Hematopoietic multipotent progenitor cell treated with erythropoietin and hydrocortisone succinate and interleukin-3 and kit ligand, for 15 days (in vitro differentiated cells): ENCODE results near the gene SSRP1.

Experiments
- DNase-seq: peaks from one replicate; pipeline ENCODE4 v3.0.0-alpha.2; 2015; ENCODE audit warnings: low spot score

Gene SSRP1

DNA sequence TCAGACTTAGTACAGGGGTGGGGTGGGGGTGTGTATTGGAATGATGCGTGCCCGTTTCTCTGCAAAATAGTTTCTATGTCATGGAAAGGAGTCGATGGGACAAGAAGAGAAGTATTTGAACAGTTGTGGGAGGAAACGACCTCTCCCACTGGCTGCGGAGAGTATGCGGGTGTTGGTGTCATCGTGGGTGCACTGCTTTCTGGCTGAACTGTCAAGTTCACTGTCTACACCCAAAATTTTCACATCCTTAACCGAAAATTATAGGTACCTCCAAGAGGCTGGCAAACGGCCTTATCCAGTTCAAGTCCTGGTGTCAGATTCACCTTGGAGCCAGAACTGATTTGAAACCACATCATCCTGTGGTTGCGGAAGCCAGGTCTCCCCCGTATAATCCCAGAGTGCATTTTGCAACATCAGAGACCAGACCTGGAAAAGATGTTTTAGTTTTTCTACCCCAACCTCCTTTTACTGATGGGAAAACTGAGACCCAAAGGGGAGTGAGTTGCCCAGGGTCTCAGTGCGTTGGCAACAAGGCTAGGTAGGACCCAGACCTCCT lies 497 bp upstream of the SSRP1 start:
- DNase-seq = no peak

DNA sequence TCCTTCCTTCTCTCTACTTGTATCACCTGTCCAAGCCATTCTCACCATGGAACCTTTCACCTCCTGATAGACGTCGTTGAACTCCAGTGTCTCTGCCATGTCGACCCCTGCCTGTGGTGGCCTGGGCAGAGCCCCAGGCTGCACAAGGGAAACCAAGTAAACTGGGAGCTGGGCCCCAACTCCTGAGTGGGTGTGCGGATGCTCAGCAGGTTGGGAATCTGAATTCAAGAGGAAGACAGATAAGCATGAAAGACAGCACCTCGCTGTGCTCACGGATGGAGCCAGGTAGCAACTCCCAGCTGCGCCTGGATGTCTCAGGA lies 709 bp downstream of the SSRP1 start:
- DNase-seq = no peak

DNA sequence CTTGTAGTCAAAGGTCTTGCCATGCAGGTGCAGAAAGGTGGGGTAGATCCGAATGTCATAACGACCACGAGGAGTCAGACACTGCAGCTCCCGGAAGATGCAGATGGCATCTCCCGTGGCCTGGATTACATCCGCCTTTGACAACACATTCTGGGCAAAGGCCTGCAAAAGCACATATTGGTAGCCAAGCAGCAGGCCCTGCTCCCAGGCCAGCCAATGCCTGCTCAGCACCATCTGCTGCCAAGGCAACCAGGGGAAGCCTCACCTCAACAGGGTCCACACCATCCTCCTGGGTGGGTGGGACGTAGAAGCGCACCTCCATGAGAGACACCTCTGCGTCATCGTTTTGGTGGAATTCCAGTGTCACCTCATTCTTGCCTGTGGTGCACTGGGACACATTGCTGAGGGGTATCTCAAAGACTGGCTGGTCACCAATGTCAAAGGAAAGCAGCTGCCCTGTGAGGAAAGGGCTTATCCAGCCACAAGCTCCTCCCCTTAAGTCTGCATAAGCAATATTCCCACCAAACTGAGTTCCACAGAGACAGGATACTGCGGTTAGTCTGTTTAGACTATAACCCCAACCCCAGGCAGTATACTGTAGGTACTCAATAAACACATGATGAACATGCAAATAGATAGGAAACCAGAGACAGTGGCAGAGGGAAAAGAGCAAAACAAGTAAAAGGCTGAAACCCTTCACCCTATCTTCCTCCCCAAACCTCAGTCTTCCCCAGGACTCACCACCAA lies 2.8 kb downstream of the SSRP1 start:
- DNase-seq = no peak

DNA sequence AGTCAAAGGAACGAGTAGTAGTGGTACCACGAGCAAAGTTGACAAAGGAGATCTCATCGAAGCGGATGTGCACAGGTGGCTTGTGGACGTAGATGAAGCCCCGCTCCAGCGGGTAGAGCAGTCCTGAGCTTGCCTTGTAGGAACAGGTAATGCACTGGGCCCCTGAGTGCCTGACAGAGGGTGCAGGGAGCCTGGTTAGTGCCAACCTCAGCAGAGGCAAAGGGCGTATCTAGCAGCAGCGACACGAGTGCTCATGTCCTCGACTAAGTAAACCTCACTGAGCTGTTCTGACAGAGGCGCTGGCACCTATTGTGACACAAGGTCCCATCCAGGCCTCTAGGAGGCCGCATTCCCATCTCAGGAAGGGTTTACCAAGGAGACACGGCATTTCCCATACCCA lies 4.0 kb downstream of the SSRP1 start:
- DNase-seq = no peak

DNA sequence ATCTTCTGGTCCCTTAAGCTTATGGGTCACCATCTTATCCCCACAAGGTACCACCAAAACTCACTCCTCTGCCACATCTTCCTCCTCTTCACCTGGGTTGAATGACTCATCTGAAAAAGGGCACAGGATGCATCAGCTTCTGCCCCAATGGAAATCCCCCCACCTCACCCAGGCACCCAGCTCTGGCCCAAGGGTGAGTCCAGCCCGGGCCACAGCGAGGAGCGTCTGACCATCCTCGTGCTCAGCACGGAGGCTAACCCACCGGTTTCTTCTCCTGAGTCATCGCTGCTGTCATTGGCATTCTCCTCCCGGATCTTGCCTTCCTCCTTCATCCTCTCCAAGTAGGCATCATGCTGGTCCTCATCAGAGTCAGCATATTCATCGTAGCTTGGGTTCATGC lies 5.7 kb downstream of the SSRP1 start:
- DNase-seq = no peak

DNA sequence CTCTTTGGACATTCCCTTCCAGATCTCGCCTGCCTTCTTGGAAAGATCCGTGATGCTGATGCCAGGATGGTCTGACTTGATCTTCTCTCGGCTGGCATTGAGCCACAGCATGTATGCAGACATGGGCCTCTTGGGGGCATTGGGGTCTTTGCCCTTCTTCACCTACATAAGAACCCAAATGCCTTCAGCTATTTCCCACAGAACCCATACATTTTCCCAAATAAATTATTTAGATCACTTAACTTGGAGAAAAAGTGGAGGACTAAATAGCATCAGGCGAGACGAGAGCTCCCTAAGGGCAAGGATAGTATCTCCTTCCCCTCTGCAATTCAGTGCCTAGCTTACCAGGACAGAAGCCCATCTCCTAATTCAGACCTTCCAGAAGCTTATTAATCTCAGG lies 8.0 kb downstream of the SSRP1 start:
- no peak for DNase-seq

DNA sequence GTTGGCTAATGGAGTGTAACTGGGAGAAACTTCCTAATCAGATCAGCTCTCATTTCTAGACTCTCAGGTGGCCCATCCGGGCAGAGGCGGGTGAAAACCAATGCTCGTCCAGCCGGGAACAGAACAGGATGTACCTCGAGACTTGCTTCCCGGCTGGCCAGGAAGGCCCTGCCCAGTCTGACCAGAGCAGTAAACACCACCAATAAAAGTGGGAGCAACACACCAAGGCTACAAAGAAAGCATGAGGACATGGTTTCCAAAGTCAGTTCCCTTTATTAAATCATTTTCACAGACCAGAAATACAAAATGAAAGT lies 10.0 kb downstream of the SSRP1 start:
- no peak for DNase-seq

DNA sequence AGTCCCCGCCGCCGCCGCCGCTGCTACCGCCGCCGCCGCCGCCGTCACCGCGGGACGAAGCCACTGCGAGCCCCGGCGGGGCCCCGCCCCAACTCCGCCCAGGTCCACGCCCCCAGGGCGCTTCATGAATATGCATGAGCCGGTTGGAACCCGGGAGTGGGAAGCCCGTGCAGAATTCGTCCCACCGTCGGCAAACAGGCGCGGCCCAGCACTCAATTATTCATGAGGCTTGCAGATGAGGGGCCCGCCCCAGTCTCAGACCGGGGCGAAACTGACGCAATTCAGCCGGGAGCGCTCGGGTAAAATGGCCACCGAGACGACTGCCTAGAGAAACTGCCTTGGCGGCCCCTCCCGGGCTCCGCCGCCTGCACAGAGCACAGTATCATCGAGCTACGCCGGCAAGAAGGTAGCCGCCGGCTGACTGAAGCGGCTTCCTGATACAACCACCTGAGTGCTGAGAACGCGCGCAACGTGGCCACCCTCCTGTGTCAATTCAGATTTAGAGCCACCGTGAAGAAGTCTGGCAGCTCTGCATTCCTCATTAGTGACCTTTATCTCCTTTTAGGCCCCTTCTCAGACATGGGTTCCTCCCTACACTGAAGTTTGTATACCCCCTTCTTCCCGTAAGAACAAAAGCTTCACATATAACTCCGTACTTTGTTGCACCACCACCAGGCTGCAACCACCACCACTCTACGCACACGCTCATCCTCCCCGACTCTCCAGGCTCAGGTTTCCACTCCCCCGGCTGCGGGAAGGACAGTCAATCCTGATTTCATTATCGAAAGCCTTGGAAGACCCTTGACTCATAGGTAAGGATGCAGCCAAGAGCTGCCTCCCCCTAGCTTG lies 10.6 kb downstream of the SSRP1 start, which contains the start of gene TNKS1BP1:
TSS of gene TNKS1BP1 (minus strand) at position 67 of the 849 bp plus-strand sequence. CDS start 3,067 bp downstream, outside the sequence.
- peak; percentile 90 for DNase-seq

DNA sequence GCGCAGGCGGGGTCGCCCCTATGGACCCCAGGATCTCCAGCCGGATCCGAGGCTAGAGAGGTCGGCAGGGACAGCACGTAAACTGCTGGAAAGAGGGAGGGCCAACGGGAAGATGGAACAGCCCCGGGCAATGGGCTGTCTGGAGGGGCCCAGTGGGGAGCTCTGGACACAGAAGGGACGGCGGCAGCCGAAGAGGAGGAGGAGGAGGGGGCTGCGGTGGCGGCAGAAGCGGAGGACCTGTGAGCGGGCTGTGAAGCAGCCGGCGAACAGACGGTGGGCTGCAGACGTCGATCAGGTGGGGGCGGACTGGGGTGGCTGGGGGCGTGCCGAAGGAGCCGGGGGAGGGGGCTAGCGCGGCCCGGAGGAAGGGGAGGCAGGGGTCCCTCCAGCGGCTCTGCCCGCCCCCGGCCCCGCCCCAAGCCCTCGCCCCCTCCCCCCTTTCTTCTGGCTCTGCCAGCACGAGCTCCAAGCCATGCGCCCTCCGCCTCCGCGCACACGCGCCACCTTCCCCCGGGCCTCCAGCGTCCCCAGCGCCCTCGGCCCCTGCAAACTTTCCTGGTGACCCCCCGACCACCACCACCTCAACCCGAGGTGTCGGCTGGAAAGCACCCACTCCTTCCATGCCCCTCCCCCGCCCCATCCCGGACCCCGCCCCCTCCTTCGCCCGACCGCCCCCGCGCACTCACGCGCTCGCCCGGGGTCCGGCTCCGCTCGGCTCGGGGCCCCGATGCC lies 11.4 kb downstream of the SSRP1 start:
- DNase-seq = no peak

DNA sequence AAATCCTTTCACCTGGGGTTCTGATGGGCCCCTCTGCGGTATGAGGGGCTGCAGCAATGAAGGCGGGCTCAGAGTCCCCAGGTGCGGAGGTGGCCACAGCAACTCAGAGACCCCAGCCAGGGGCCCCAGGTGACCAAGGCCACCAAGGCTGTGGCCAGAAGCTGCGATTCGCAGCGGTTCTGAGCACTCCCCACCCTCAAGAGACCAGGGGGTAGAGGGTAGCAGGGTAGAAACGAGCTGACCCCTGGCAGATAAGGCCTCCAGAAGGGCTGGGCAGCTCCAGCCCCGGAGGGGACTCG lies 11.9 kb downstream of the SSRP1 start:
- no peak for DNase-seq

DNA sequence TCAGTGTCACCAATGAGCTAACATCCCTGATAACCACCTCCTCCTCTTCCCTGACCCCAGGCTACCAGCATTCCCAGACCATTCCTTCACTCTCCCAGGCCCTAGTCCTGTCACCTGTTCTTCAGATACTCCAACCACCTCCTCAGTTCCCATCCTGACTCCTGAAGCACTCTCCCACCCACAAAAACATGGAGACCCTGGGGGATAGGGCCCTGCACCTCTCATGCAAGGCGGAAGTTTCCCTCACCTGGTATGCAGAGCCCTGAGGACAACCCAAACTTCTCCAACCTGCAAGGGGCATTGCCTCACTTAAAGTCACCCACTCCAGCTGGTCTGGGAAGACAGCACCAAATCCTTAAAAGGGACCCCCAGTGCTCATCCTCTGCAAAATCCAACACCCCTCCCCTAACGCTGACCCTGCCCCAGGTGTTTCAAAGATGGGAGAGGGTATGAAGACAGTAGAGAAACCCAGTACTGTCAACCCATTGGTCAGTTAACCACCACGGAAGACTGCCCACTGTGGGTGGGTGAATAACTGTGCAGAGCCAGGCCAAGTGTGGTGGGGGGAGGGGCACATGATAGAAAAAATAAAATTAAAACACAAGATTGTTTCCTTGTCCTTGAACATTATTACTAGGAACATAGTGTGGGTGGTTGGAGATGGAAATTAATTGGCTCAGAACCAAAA lies 12.4 kb downstream of the SSRP1 start:
- no peak for DNase-seq

DNA sequence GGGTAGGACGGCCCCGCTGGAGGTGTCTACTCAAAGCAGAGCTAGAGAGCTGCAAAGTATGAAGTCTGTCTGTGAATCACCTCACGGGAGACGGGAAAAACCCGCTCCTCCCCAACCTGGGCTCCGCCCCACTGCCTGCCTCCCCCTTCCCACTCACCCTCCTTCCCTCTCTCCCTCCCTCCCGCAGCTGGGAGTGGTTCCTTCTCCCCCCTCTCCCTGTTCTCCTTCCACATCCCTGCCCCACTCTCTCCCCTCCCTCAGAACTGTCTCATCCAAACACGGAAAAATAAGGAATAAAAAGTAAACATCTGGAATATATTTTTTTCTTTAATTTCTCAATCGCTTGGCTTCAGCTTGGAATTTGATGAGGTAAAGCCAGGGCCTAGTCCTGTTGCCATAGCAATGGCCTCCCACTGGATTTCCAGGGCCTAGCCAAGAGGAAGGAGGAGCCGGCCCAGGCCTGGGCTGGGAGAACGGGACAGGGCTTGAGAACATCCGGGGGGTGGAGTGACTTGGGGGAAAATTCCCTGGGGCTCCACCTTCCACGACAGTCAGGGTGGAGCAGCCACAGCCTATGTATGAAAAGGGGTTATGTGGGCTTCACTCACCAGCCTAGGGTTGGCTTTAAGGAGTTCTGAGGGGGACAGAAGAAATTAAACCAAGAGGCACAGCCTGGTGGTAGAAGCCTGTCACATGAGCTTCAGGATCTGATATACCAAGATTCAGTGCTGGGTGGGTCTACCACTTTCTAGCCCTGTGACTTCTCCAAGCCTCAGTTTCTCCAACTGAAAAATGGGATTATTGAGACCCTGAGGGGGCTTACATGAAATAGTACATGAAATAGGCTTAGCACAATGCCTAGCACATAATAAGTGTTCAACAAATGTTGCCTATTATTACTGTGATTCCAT lies 13.2 kb downstream of the SSRP1 start:
- no peak for DNase-seq

DNA sequence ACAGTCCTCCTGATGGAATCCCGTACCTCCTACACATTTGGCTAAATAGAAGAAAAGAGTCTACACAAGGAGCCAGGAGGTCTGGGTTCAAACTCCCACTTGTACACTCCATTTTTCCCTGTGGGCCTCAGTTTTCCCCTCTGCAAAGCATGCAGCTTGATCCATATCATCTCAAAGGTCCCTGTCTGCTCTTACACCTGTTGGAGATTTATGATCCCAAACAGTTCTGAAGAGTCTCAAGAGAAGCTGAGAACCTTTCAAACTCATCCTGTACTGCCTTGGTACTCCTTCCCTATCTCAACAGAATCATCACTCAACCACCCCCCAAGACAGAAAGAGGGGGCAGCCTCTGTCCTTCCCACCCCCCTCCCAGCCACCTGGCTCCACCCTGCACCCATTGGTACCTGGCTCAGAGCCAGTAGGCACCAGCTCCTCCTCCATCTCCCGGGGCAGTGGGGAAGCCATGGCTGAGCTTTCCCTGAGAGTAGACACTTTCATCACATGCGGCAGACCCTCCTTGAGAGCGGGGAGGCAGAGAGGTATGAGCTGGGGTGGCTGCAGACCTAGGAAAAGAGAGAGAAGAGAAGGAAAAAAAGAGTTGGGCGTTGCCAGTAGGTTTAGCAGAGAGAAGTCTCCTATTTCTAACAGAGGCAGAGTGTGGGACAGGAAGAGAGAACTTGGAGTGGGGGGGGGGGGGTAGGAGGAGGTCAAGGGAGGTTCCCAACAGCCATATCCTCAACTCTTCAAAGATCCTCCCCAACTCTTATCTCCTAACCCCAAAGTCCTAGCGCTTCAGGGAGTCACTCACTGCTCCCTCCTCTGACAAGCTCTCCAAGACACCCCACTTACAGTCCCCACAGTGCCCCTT lies 14.1 kb downstream of the SSRP1 start:
- peak; percentile 42 for DNase-seq

DNA sequence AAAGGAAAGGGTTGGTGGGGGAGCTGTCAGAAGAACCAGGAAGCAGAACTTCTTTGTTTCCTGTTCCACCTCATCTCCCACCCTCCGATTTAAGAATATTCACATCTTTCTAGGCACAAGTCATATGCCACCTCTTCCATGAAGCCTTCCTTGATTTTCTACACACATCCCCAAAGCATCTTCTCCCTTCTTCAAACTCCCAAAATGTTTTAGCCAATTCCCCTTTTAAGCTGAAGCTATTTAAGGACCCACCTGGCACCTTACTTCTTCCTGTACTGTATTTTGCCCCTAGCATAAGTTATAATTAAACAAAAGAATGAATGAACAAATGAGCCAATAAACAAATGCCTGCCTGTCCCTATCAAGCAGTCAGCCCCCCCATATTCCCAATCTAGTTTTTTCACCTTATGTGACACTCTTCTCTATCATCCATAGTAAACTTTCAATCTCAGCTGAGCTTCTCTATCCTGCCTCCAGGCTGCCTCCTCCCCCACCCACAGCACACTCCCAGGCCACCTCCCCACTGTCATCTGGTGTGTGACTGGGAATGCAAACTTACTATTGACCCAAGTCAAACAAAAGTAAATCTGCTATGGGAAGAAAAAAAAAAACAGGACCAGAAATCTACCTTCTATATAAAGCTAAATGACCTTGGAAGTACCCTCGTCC lies 14.8 kb downstream of the SSRP1 start:
- no peak for DNase-seq

DNA sequence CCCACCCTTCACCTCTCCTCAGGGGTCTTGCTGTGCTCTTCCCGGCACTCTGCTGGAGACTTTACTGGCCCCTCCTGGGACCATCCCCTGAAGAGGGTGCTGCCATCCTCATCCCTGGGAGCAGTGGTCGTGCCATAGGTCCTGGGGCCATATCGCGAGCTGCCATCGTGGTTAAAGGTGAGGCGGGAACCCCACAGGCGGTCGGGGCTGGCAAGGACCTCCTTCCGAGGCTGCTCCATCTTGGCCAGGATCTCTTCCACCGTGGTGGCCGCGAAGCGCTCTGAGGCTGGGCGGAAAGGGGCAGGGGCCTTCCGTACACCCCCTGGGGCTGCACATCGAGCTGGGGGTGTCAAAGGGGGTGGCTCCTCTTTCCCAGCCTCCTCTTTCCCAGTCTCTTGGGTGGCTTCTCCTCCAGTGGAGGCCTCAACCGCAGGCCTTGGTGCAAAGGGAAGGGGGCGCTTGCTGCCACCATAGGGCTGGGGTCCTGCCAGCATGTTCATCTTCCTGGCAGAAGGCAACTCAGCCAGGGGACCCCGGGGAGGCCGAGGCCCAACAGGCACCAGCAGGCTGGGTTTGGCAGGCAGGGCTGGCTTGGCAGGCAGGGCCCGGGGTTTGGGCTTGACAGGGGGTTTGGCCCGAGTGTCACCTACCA lies 15.5 kb downstream of the SSRP1 start:
- DNase-seq = no peak

DNA sequence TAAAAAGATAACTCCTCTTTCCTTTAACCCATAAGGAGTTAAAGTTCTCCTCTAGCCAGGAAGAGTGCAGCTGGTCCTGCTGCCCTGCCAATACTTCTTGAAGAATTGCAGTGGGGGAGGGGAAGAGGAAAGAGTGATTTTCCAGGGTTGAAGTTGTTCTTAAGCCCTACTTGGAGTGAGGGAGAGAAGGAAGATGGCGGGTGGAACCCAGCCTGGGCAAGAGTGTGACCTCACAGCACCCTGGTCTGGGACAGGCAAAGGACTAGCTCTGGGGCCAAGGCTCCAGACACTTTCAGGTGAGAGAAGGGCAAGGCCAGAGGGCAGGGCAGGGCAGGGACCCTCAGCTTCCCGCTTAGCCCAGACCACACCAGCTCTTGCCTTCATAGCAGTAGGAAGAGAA lies 17.5 kb downstream of the SSRP1 start:
- DNase-seq = no peak

DNA sequence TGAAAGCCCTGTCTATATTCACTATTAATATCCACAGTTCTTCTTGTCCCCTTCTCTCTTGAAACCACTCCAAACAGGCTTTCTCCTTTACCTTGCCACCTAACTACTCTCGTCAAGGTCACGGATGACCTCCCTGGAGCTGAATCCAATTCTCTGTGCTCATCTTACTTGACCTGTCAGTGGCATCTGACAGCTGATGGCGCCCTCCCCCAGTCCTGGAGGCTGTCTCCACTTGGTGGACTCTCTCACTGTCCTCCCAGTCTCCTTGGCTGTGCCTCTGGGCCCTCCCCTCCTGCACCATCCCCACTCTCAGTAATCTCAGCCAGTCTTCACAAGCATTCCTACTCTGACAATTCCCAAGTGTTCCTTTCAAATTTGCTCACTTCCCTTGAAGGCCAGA lies 19.7 kb downstream of the SSRP1 start:
- no peak for DNase-seq

DNA sequence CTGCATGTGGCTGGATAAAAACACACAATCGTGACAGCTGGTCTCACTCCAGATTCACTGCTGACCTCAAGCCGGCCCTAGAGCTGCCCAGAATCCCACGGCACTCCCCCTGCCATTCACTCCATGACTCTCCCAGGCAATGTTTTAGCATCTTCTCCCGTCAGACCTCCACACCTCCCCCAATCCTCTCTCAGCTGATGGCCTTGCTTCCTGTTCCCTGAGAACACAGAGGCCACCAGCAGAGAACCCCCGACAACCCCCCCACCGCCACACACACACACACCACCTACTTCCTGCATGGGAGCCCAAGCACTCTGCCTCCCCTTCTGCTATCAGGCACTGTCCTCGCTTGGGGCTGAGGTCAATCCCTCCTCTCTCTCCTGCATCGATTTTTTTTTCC lies 20.2 kb downstream of the SSRP1 start:
- no peak for DNase-seq
